H9 (cell line): Measurements from ENCODE around the gene SNRPA1. TPM values are rescaled to one million over a fixed set of nuclear protein-coding genes. Genes with fewer than 3 reads are reported as not detected.

Experiments used
- DNase-seq: peaks from one replicate; pipeline ENCODE4 v3.0.0-alpha.2; 2017
- H2AFZ ChIP-seq: one replicate; pipeline ENCODE4 v1.6.1; 2013; ENCODE audit warnings: mild to moderate bottlenecking, low read length, control low read depth, moderate library complexity
- H2AK5ac ChIP-seq: 2 replicates; pipeline ENCODE4 v1.6.1; 2013; ENCODE audit warnings: low read length, control low read depth, mixed read lengths; ENCODE audit not compliant: insufficient read length
- H2BK120ac ChIP-seq: one replicate; pipeline ENCODE4 v1.6.1; 2013; ENCODE audit warnings: low read depth, mild to moderate bottlenecking, low read length, control low read depth, inconsistent platforms; ENCODE audit not compliant: poor library complexity, severe bottlenecking
- H2BK12ac ChIP-seq: 2 replicates; pipeline ENCODE4 v1.6.1; 2013; ENCODE audit warnings: low read length, control low read depth, mixed read lengths, low read depth; ENCODE audit not compliant: insufficient read length
- H2BK15ac ChIP-seq: 2 replicates; pipeline ENCODE4 v1.6.1; 2013; ENCODE audit warnings: low read depth, low read length, control low read depth
- H2BK20ac ChIP-seq: one replicate; pipeline ENCODE4 v1.6.1; 2013; ENCODE audit warnings: low read depth, mild to moderate bottlenecking, low read length, control low read depth, inconsistent platforms; ENCODE audit not compliant: poor library complexity, severe bottlenecking
- H2BK5ac ChIP-seq: 2 replicates; pipeline ENCODE4 v1.6.1; 2013; ENCODE audit warnings: low read length, control low read depth, mixed read lengths; ENCODE audit not compliant: insufficient read length
- H3K14ac ChIP-seq: 2 replicates; pipeline ENCODE4 v1.6.1; 2013; ENCODE audit warnings: low read length, control low read depth; ENCODE audit not compliant: insufficient read depth
- H3K18ac ChIP-seq: 2 replicates; pipeline ENCODE4 v1.6.1; 2013; ENCODE audit warnings: low read depth, mild to moderate bottlenecking, mixed read lengths, low read length, control low read depth; ENCODE audit not compliant: insufficient read length
- H3K23ac ChIP-seq: 2 replicates; pipeline ENCODE4 v1.6.1; 2013; ENCODE audit warnings: low read length, control low read depth, mixed read lengths, low read depth; ENCODE audit not compliant: insufficient read length
- H3K23me2 ChIP-seq: 2 replicates; pipeline ENCODE4 v1.6.1; 2013; ENCODE audit warnings: low read depth, mild to moderate bottlenecking, mixed read lengths, low read length, control low read depth; ENCODE audit not compliant: insufficient read length, poor library complexity, severe bottlenecking
- H3K27ac ChIP-seq: 2 replicates; pipeline ENCODE4 v1.5.1; 2013; ENCODE audit warnings: low read length, control low read depth, mixed read lengths, low read depth; ENCODE audit not compliant: insufficient read length
- H3K27me3 ChIP-seq: 2 replicates; pipeline ENCODE4 v1.6.1; 2013; ENCODE audit warnings: low read length, control low read depth, inconsistent platforms; ENCODE audit not compliant: insufficient read depth
- H3K4ac ChIP-seq: 2 replicates; pipeline ENCODE4 v1.6.1; 2013; ENCODE audit warnings: low read depth, mild to moderate bottlenecking, control low read depth, inconsistent platforms, low read length, moderate library complexity
- H3K4me1 ChIP-seq: 2 replicates; pipeline ENCODE4 v1.6.1; 2013; ENCODE audit warnings: low read length, control low read depth, inconsistent platforms; ENCODE audit not compliant: insufficient read depth
- H3K4me2 ChIP-seq: 2 replicates; pipeline ENCODE4 v1.6.1; 2013; ENCODE audit warnings: low read length, control low read depth, mixed read lengths; ENCODE audit not compliant: insufficient read length, insufficient read depth
- H3K56ac ChIP-seq: 2 replicates; pipeline ENCODE4 v1.6.1; 2013; ENCODE audit warnings: low read depth, mild to moderate bottlenecking, mixed read lengths, low read length, control low read depth; ENCODE audit not compliant: insufficient read length
- H3K79me1 ChIP-seq: 2 replicates; pipeline ENCODE4 v1.6.1; 2013; ENCODE audit warnings: low read depth, mild to moderate bottlenecking, moderate library complexity, low read length, control low read depth, inconsistent platforms; ENCODE audit not compliant: insufficient read depth, poor library complexity, severe bottlenecking
- H3K79me2 ChIP-seq: 2 replicates; pipeline ENCODE4 v1.6.1; 2013; ENCODE audit warnings: low read length, control low read depth, inconsistent platforms; ENCODE audit not compliant: insufficient read depth
- H3K9ac ChIP-seq: 2 replicates; pipeline ENCODE4 v1.6.1; 2013; ENCODE audit warnings: low read length, control low read depth, mixed read lengths; ENCODE audit not compliant: insufficient read length; ENCODE audit errors: extremely low read depth
- H3K9me3 ChIP-seq: one replicate; pipeline ENCODE4 v1.6.1; 2013; ENCODE audit warnings: low read depth, low read length, inconsistent platforms; ENCODE audit not compliant: control insufficient read depth
- H3T11ph ChIP-seq: one replicate; pipeline ENCODE4 v1.6.1; 2013; ENCODE audit warnings: mild to moderate bottlenecking, low read length, control low read depth, inconsistent platforms
- H4K20me1 ChIP-seq: one replicate; pipeline ENCODE4 v1.6.1; 2013; ENCODE audit not compliant: control insufficient read depth, insufficient read length, insufficient read depth
- H4K5ac ChIP-seq: 2 replicates; pipeline ENCODE4 v1.6.1; 2013; ENCODE audit warnings: low read depth, mild to moderate bottlenecking, mixed read lengths, low read length, control low read depth; ENCODE audit not compliant: insufficient read length
- H4K8ac ChIP-seq: replicated peaks from 2 replicates; pipeline ENCODE4 v1.6.1; 2013; ENCODE audit warnings: low read length, control low read depth, mixed read lengths, low read depth; ENCODE audit not compliant: insufficient read length
- H4K91ac ChIP-seq: 2 replicates; pipeline ENCODE4 v1.6.1; 2013; ENCODE audit warnings: low read depth, mild to moderate bottlenecking, moderate library complexity, mixed read lengths, low read length, control low read depth; ENCODE audit not compliant: insufficient read length
- H3K27ac Mint-ChIP-seq, 3 experiments: 2 replicates in 2 of 3; 3 replicates in 1 of 3; pipeline ENCODE4 v1.8.0; 2020 to 2021; ENCODE audit warnings: mixed read lengths in 3 of 3, mild to moderate bottlenecking in 1 of 3, moderate library complexity in 1 of 3
- H3K27me3 Mint-ChIP-seq: 2 replicates; pipeline ENCODE4 v1.8.0; 2021; ENCODE audit warnings: low read depth, mild to moderate bottlenecking, moderate library complexity, mixed read lengths
- H3K36me3 Mint-ChIP-seq, 3 experiments: 2 replicates in 2 of 3; 3 replicates in 1 of 3; pipeline ENCODE4 v1.8.0; 2020 to 2021; ENCODE audit warnings: low read depth in 3 of 3, mixed read lengths in 3 of 3; ENCODE audit not compliant: insufficient read depth in 1 of 3
- H3K4me1 Mint-ChIP-seq, 2 experiments: 2 replicates each; pipeline ENCODE4 v1.8.0; 2020; ENCODE audit warnings: mixed read lengths in 2 of 2
- H3K4me3 Mint-ChIP-seq, 2 experiments: 2 replicates in 1 of 2; 3 replicates in 1 of 2; pipeline ENCODE4 v1.8.0; 2020 to 2021; ENCODE audit warnings: mild to moderate bottlenecking in 2 of 2, mixed read lengths in 2 of 2, moderate library complexity in 1 of 2
- H3K9me3 Mint-ChIP-seq, 2 experiments: 2 replicates in 1 of 2; 3 replicates in 1 of 2; pipeline ENCODE4 v1.8.0; 2020; ENCODE audit warnings: mild to moderate bottlenecking in 2 of 2, mixed read lengths in 2 of 2, moderate library complexity in 1 of 2
- CTCF ChIP-seq: fragments of 200-600 bp; sonication (generic); conservative IDR thresholded peaks from 3 replicates; pipeline ENCODE4 v1.8.0; 2021; ENCODE audit warnings: antibody characterized with exemption, mild to moderate bottlenecking
- WGBS: extraction: QIAGEN DNeasy Blood & Tissue Kit; methylation state at CpG from one replicate; pipeline ENCODE4 v1.1.7; 2013; ENCODE audit warnings: missing lambda C conversion rate, low lambda C conversion rate, mixed read lengths; ENCODE audit not compliant: insufficient read length; ENCODE audit errors: extremely low coverage; 5-methylcytosine and 5-hydroxymethylcytosine counted together
- total RNA-seq: library from RNA; stranded (reverse); gene quantifications from 2 replicates; pipeline ENCODE4 v1.2.1, GENCODE V29; 2021

SNRPA1 gene
- total RNA-seq, 1 experiment from 2014 or later: 145 TPM

GRCh38 chr15:101267320-101268104, 27.5 kb downstream of the SNRPA1 start:
- Histone ChIP-seq H2BK120ac (no peak overlapping the region), H3K4me1 (no peaks in the 10 kb centered on the region), H3K79me1 (no peaks in the 10 kb centered on the region), H3K14ac (no peak overlapping the region), H3K27ac (no peak overlapping the region), H3K79me2 (no peaks in the 10 kb centered on the region), H3K4ac (no peak overlapping the region), H3K27me3 (no peaks in the 10 kb centered on the region), H3K9me3 (no peaks in the 10 kb centered on the region), H3K4me2 (no peak overlapping the region), H3T11ph (no peak overlapping the region), H4K20me1 (no peaks in the 10 kb centered on the region), H2BK15ac (no peak overlapping the region), H3K23ac (no peak overlapping the region), H4K91ac (no peak overlapping the region), H3K9ac (no peak overlapping the region), H2BK5ac (no peak overlapping the region), H3K23me2 (no peaks in the 10 kb centered on the region), H3K56ac (no peak overlapping the region), H2BK12ac (no peak overlapping the region), H4K8ac (no peak overlapping the region), H2AK5ac (no peak overlapping the region), H2BK20ac (no peak overlapping the region), H3K18ac (no peak overlapping the region), H4K5ac (no peak overlapping the region), H2AFZ (no peak overlapping the region)
- no CpG with 5 or more reads among the region's 18 CpGs for WGBS
- H3K36me3 Mint-ChIP-seq: peaks cover 20 to 40% (median 31%) of the 10 kb centered on the region in 3 experiments; a peak in 5 of 7 replicates
- TF ChIP-seq CTCF: no peak
- no peak overlapping the region for H3K4me3 Mint-ChIP-seq
- peaks cover 3% of the 10 kb centered on the region for H3K27me3 Mint-ChIP-seq
- H3K27ac Mint-ChIP-seq: peak overlapping the region in 2 of 3 experiments; percentile 30 to 46; a peak in 2 of 7 replicates
- DNase-seq: peak; percentile 66
- peaks cover 8% of the 10 kb centered on the region in 2 experiments for H3K4me1 Mint-ChIP-seq
- no peaks in the 10 kb centered on the region for H3K9me3 Mint-ChIP-seq
